Osteoblast (primary cell): ENCODE results near the gene ACACB. TPM values are rescaled to one million over a fixed set of nuclear protein-coding genes. Genes with fewer than 3 reads are reported as not detected.

Experiments used
- DNase-seq: peaks from one replicate; pipeline ENCODE4 v3.0.0; 2011; ENCODE audit warnings: low spot score, mixed read lengths; ENCODE audit not compliant: insufficient read length; ENCODE audit errors: missing footprints
- H2AFZ ChIP-seq: 2 replicates; pipeline ENCODE4 v1.6.0; 2011; ENCODE audit warnings: mild to moderate bottlenecking, low read length
- H3K27ac ChIP-seq: 2 replicates; pipeline ENCODE4 v1.5.1; 2011; ENCODE audit warnings: mild to moderate bottlenecking, low read depth, low read length, moderate library complexity
- H3K27me3 ChIP-seq: 2 replicates; pipeline ENCODE4 v1.6.0; 2012; ENCODE audit warnings: mild to moderate bottlenecking, control low read depth, inconsistent platforms, low read length, moderate library complexity; ENCODE audit not compliant: insufficient read depth
- H3K36me3 ChIP-seq: 2 replicates; pipeline ENCODE4 v1.5.1; 2011; ENCODE audit warnings: mild to moderate bottlenecking, low read length, control low read depth, moderate library complexity; ENCODE audit not compliant: insufficient read depth
- H3K4me1 ChIP-seq: 2 replicates; pipeline ENCODE4 v1.5.1; 2011; ENCODE audit warnings: mild to moderate bottlenecking, low read length, control low read depth, moderate library complexity; ENCODE audit not compliant: insufficient read depth
- H3K4me2 ChIP-seq: 2 replicates; pipeline ENCODE4 v1.6.0; 2011; ENCODE audit warnings: mild to moderate bottlenecking, low read length; ENCODE audit not compliant: insufficient read depth
- H3K4me3 ChIP-seq: fragments of 200-600 bp; sonication (generic); 3 replicates; pipeline ENCODE4 v1.5.1; 2012; ENCODE audit warnings: mild to moderate bottlenecking, low read length, inconsistent platforms; ENCODE audit not compliant: insufficient read depth
- H3K79me2 ChIP-seq: 2 replicates; pipeline ENCODE4 v1.6.0; 2012; ENCODE audit warnings: mild to moderate bottlenecking, low read length, control low read depth, inconsistent platforms; ENCODE audit not compliant: insufficient read depth
- H3K9me3 ChIP-seq: 2 replicates; pipeline ENCODE4 v1.5.1; 2011; ENCODE audit warnings: low read depth, low read length, control low read depth
- H4K20me1 ChIP-seq: 2 replicates; pipeline ENCODE4 v1.6.0; 2012; ENCODE audit warnings: mild to moderate bottlenecking, low read length, control low read depth; ENCODE audit not compliant: insufficient read depth
- CTCF ChIP-seq: IDR thresholded peaks from 2 replicates; pipeline ENCODE4 v1.5.1; 2011; ENCODE audit warnings: mild to moderate bottlenecking, low read depth, low read length, moderate library complexity; ENCODE audit errors: extremely low read depth
- total RNA-seq: library from RNA; depleted of rRNA; stranded (reverse); fragments of >200 nt; gene quantifications from 2 replicates; pipeline ENCODE4 v1.2.3, GENCODE V29; 2012

Gene ACACB
- total RNA-seq, 1 donor = 13.8 TPM

- H3K27ac ChIP-seq = no peak overlapping the region
- H3K36me3 ChIP-seq = no peaks in the 10 kb centered on the region
- H3K79me2 ChIP-seq = no peaks in the 10 kb centered on the region
- peak overlapping the region; percentile 93 for H2AFZ ChIP-seq
- no peaks in the 10 kb centered on the region for H3K9me3 ChIP-seq
- H3K4me2 ChIP-seq = peak overlapping the region; percentile 81
- no peaks in the 10 kb centered on the region for H3K4me1 ChIP-seq
- TF ChIP-seq CTCF = no peak
- DNase-seq = peak; percentile 66
- H4K20me1 ChIP-seq = no peaks in the 10 kb centered on the region
- H3K4me3 ChIP-seq = peak overlapping the region; percentile 61
- H3K27me3 ChIP-seq = no peaks in the 10 kb centered on the region
Observed at GRCh38 chr12:109291117-109291516, 174.7 kb downstream of the ACACB start.

- no peak for TF ChIP-seq CTCF
- Histone ChIP-seq H3K9me3 (no peaks in the 10 kb centered on the region), H3K4me1 (no peaks in the 10 kb centered on the region), H3K4me2 (peak overlapping the region; percentile 81), H2AFZ (peak overlapping the region; percentile 93), H4K20me1 (no peaks in the 10 kb centered on the region), H3K27ac (no peak overlapping the region), H3K4me3 (peak overlapping the region; percentile 61), H3K79me2 (no peaks in the 10 kb centered on the region), H3K27me3 (no peaks in the 10 kb centered on the region), H3K36me3 (no peaks in the 10 kb centered on the region)
- peak; percentile 98 for DNase-seq
Observed at GRCh38 chr12:109291521-109292341, 175.3 kb downstream of the ACACB start.

GRCh38 chr12:109292342-109292711 is 175.9 kb downstream of the ACACB start:
- H3K4me2 ChIP-seq = no peak overlapping the region
- H3K36me3 ChIP-seq = no peaks in the 10 kb centered on the region
- TF ChIP-seq CTCF = no peak
- H3K9me3 ChIP-seq = no peaks in the 10 kb centered on the region
- no peak for DNase-seq
- H4K20me1 ChIP-seq = no peaks in the 10 kb centered on the region
- H3K79me2 ChIP-seq = no peaks in the 10 kb centered on the region
- no peak overlapping the region for H3K27ac ChIP-seq
- no peak overlapping the region for H2AFZ ChIP-seq
- no peaks in the 10 kb centered on the region for H3K27me3 ChIP-seq
- no peaks in the 10 kb centered on the region for H3K4me1 ChIP-seq
- H3K4me3 ChIP-seq = no peak overlapping the region

- Histone ChIP-seq H3K4me1 (no peaks in the 10 kb centered on the region), H2AFZ (no peak overlapping the region), H3K4me3 (no peak overlapping the region), H4K20me1 (no peaks in the 10 kb centered on the region), H3K36me3 (no peaks in the 10 kb centered on the region), H3K27me3 (no peaks in the 10 kb centered on the region), H3K79me2 (no peaks in the 10 kb centered on the region), H3K27ac (no peak overlapping the region), H3K4me2 (no peak overlapping the region), H3K9me3 (no peaks in the 10 kb centered on the region)
- DNase-seq = peak; percentile 55
- TF ChIP-seq CTCF = no peak
Observed at GRCh38 chr12:109293106-109293505, 176.7 kb downstream of the ACACB start.
